LNCAP (cell line): Measurements from ENCODE around the gene TBC1D7.

Experiments
- TF ChIP-seq, protein P1 (sequence below): fragments of 450-650 bp; IDR thresholded peaks from 2 replicates; pipeline ENCODE4 v1.5.1; 2017; ENCODE audit warnings: mild to moderate bottlenecking

TBC1D7 gene

DNA sequence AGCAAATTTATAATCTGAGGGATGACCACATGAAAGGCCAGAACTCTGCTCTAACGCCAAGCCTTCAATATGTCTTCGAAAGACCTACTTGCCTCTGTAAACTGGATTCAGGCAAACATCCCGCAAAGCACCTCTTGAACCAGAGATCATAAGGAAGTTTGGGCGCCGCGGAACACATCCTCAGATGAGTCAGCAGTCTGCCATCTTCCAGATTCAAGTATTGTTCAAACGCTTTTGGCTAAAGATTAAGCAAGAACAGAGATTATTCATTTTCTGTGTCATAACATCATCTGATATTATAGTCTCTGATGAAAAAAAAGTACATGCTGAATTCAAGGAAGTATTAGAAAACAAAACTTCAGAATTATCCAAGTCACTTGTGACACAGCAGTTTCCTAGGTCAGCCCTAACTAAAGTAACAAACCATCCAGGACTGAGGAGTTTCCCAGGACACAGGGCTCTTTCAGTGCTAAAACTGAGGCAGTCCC lies 20.8 kb downstream of the TBC1D7 start:
- TF ChIP-seq, protein P1, sequence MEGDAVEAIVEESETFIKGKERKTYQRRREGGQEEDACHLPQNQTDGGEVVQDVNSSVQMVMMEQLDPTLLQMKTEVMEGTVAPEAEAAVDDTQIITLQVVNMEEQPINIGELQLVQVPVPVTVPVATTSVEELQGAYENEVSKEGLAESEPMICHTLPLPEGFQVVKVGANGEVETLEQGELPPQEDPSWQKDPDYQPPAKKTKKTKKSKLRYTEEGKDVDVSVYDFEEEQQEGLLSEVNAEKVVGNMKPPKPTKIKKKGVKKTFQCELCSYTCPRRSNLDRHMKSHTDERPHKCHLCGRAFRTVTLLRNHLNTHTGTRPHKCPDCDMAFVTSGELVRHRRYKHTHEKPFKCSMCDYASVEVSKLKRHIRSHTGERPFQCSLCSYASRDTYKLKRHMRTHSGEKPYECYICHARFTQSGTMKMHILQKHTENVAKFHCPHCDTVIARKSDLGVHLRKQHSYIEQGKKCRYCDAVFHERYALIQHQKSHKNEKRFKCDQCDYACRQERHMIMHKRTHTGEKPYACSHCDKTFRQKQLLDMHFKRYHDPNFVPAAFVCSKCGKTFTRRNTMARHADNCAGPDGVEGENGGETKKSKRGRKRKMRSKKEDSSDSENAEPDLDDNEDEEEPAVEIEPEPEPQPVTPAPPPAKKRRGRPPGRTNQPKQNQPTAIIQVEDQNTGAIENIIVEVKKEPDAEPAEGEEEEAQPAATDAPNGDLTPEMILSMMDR: no peak

DNA sequence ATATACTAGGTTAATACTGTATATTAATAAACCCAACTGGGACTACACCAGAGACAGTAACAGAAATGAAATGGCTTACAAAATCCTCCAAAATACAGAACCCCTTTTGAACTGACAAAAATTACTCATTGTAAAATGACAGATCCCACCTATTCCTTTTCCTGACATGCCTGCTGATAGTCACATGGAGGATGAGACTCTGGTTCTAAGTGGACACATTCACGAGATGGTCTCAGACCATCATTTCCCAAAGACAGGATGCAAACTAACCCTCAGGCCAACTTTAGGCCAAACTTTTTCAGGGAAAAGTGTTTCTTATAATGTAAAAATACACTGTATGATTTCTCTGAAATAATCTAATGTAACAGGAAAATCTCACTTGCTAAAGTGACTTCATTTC lies 22.5 kb downstream of the TBC1D7 start:
- TF ChIP-seq, protein P1: no peak

DNA sequence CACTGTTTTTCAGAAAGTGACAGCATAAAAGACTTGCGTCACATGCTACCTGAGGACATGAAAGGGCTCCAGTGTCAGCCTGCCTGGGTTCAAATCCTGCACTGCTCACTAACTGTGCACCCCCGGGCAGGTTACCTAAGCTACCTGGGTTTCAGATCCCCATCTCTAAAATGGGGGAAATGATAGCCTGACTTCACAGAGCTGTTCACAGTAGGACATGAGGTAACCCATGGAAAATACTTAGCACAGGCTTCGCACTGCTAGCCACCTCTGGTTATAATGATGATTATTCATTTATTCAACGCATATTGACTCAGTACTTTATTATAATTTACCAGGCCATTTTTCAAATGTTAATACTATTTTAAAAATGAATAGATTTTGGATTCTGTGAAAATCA lies 23.0 kb downstream of the TBC1D7 start:
- TF ChIP-seq, protein P1: no peak

DNA sequence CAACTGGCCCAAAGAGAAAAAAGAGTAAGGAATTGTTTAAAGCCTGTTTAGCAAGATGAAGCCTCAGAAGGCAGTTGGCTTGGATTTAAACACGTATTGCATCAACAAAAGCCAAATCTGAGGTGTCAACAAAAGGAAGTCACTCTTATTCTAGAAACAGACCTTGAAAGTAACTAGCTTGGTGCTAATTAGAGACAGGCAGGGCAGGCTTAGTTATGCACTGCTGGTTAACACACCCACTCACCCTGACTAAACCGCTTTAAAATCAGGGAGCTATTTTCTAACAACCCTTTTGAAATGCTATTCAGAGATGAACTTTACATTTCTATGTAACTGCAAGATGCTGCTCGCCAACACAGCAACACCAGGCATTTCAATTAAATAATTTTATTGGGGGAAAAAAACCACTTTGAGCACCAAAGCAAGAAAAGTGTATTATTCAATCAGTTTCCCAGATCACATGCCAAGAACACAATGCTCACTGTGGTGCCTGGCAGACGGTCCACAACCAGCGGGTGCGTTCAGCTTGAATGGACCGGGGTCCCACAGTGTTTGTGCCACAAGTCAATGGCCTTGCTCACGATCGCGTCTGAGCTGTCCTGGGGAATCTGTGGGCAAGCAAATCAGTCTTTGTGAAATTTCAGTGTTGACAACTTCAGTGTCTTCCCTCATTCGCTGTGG lies 23.6 kb downstream of the TBC1D7 start:
- TF ChIP-seq, protein P1: no peak

DNA sequence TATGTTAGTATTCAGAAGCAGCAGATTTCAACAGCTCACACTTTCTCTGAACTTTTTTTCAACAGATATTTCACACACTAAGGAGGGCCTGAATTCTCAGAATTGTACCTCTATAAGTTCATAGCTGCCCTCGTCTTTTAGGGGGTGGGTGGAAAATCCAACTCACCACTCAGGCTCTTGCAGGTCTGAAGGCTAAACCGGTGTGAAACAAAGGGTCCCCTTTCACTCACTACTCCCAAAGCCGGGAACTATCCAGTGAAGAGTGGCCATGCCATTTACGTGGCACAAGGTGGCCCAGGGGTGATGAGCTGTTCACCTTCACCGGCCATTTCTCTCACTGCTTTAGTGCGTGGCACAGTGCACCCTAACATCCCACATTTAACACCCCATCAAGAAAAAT lies 24.2 kb downstream of the TBC1D7 start:
- TF ChIP-seq, protein P1: no peak

DNA sequence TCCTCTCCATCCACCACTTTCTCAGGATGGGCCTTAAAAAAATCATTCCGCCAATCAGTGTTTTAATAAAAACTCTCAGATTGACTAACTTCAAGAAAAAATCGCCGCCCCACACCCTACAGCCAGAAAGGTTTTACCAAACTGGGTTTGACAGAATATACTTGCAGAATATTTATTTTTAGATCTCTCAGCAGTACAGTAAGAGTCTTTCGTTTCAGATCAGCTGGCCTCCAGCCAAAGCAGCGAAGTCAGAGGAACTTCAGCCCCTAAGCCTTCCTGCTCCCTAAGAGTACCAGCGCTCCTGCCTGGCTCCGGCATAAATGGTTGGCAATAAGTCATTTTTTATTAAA lies 24.7 kb downstream of the TBC1D7 start:
- TF ChIP-seq, protein P1: no peak

DNA sequence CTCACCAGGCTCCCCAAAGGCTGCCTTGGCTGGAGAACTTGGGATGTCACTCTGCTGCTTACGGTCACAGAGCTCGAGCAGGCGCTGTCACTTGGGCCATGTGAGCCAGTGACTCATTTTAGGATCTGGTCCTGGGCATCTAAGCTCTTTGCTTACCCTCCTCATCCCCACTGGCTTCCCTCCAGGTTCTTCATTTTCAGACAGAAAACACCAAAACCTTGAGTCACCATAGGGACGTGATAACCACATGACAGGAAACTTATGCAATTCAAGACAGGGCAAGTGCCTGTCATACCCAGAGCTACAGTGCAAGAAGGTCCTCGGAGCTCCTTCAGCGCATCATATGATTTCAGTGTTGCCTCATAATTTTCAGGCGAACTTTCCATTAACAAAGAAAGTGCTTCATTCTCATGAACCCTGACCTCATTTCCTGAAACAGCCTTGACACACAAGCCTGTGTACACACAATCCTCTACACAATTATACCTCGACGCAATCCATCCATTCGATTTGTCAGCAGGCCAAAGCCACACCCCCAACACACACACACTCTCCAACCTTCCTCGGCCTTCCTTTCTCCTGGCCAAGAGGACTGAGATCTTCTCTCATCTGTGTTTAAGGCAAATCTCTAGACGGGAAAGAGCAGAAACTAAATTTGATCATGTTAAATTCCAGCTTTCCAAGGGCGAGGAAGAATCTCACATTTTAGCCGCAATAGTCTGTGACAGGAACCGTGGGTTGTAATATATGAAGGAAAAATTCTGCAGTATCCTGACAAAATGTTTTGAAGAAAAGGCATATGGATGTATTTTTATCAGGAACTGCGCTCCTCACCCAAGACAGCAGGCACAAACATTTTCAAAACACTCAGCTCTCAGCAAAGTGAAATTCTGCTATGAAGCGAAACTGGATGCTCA lies 25.3 kb downstream of the TBC1D7 start:
- TF ChIP-seq, protein P1: no peak
